SK-MEL-5 (cell line): ENCODE results near the gene AKNA. TPM values are rescaled to one million over a fixed set of nuclear protein-coding genes. Genes with fewer than 3 reads are reported as not detected.
A peak's percentile ranks its signal among the peaks of the same experiment; 100 is the strongest.

Experiments used
- DNase-seq: peaks from one replicate; pipeline ENCODE4 v3.0.0-alpha.2; 2016; ENCODE audit warnings: low read depth, low spot score
- in situ Hi-C: cut with HindIII; loops from 2 replicates; pipeline ENCODE4 v1.10.0; 2016; ENCODE audit warnings: low sequenced_read_pairs, high pct_unique_total_duplicates, low pct_unique_long_range_greater_than_20kb
- total RNA-seq: library from RNA; depleted of rRNA; stranded (reverse); fragments of >200 nt; shearing (Covaris generic); gene quantifications from 2 replicates; pipeline ENCODE4 v1.2.3, GENCODE V29; 2014

The AKNA gene
- total RNA-seq, 1 experiment from 2014 or later, result 5.5 TPM

DNA sequence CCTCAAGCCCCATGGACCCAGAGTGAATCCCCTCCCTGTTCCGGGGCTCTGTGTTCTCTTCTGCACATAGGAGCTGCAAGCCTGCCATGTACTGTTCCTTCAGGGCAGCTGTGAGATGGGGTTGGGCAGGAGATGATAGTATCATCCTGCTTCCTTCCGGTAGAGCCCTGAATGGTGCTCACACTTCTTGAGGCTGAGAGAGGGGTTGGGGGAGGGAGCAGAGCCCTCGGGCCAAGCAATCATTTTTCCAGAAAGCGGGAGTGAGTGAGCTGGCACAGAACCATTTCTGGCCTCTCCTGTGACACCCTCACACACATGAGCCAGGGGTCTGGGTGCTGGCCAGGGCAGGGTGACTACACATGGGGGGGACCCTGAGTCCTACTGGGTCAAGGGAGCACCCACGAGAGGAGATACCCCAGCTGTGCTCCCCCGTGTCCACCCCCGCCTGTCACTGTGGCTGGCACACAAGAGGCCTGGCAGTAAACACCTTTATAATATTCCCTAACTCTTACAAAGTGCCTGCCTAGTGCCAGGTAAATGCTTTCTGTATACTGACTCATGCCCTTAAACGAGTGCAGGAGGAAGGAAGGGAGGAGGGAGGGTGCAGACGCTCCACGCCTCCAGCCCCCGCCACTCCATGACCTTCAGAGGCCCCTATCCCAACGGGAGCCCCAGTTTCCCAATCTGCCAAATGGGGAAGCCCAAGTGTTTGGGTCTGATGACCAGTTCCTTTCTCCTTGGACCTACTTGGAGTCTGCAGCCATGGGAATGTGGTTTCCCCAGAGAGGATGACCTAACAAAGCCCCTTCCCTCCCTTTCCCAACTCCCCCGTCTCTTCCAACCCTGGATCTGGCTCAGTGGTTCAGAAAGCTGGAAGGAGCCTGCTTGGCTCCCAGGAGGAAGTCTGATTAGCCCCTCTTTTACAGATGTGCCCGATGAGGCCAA is 15.5 kb downstream of the AKNA start:
- DNase-seq, result no peak

DNA sequence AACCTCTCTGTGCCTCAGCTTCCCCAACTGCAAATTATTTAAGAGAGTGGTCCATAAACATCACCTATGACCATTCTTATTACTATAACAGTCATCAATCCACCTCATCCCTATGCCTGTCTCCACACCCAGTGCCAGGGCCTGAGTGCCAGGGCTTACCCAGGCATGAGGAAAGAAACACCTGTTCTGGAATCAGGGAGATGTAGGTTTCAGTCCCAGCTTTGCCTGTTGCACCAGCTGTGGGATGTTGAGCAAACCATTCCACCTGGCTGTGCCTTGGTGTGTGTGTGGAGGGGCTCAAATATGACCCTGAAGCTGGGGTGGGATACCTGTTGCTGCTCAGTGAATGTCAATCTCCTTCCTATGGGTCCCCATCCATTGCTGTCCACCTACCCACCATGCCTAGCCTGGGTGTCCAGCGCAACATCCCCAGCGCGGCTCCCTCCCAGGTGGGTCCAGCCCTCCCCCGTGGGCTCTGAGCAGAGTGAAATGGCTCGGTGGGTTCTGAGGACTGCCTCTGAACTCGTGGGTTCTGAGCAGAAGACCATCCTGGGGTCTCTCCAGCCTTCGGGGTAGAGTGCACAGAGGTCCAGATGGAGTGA is 16.3 kb downstream of the AKNA start:
- no peak for DNase-seq
- in situ Hi-C loops, result no loop called here

More for the DNA sequence above, 15.5 kb downstream of the AKNA start:
- in situ Hi-C loops, result no loop called here

- DNase-seq, result no peak
- in situ Hi-C loops, result no loop called here
Observed at GRCh38 chr9:114370968-114371320, 16.8 kb downstream of the AKNA start.

DNA sequence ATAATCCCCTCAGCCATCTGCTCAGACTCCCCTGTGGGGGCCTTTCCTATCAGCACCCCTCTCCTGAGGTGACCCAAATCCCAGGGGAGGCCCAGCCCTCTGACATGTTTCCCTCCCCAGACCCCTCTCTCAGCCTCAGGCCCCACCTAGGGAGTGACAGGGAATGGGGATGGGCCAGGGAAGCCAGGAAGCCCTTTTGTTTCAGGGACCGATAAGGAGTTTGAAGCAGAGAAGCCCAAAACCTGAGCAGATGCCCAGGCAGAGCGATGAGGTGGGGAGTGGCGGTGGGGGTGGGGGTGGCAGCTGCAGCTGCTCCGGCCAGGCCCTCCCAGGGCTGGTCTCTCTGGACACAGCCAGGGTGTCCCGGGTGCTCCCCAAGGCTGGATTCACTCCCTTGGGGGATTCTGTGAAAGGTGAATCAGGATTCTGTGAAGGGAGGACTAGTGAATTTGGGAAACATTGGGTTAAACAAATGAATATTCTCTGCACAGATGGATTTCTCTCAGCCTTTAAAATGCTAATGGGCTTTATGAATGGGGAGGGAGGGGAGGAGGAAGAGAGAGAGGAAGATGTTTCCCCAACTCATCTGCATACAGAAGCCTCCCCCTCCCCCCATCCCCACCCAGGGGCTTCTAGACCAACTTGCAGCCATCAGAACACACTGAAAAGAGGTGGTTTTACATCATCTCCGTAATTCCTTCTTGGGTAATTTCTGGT is 17.4 kb downstream of the AKNA start:
- no peak for DNase-seq
- in situ Hi-C loops, result no loop called here

DNA sequence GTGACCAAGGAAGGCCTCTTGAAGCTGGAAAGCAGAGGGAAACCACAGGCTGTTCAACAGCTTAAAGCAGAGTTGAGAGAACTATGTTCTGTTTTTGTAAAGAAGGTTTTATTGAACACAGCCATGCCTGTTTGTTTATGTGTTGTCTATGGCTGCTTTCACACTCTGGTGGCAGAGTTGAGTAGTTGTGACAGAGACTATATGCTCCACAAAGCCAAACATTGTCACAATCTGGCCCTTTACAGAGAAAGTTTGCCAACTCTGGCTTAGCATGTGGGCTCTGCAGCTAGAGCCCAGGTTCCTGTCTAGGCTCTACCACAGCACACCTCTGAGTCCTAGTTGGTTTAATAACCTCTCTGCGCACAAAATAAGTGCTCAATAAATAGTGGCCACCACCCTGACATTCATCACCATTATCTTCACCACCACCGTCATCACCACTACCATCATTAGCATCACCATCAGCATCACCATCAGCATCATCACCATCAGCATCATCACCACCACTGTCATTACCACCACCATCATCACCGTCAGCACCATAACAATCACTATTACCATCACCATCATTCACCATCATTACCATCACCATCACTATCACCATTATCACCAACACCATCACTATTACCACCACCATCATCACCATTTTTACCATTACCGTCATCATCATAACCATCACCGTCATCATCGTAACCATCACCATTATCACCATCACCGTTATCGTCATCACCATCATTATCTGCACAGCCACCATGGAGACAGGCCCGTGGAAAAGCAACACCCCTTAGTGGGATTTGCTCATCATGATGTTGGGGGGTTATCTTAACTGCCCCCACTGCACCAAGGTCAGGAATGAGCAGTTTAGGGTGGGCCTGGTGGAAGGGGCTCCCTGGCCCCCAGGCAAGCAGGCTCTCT is 18.3 kb downstream of the AKNA start:
- in situ Hi-C loops, result no loop called here
- DNase-seq, result no peak

- DNase-seq, result no peak
- in situ Hi-C loops, result no loop called here
Observed at GRCh38 chr9:114367772-114368569, 19.8 kb downstream of the AKNA start.

DNA sequence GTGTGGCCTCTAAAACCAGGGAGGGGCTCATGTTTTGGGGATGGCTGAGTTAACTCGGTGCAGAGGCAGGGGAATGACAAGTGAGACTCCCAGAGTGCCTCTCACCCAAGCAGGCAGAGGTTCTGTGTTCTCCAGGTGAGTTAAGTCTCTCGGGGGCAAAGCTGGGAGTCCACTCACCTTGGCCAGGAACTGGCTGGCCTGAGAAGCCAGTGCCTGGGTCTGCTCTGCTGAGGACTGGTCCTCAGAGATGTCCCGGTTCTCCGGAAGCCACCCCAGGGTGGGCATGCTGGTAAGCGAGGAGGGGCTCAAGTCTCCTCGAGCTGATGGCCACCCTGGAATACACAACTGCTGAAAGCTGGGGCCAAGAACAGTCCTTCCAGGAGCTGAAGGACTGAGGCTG is 20.4 kb downstream of the AKNA start:
- DNase-seq, result no peak
- in situ Hi-C loops, result no loop called here

DNA sequence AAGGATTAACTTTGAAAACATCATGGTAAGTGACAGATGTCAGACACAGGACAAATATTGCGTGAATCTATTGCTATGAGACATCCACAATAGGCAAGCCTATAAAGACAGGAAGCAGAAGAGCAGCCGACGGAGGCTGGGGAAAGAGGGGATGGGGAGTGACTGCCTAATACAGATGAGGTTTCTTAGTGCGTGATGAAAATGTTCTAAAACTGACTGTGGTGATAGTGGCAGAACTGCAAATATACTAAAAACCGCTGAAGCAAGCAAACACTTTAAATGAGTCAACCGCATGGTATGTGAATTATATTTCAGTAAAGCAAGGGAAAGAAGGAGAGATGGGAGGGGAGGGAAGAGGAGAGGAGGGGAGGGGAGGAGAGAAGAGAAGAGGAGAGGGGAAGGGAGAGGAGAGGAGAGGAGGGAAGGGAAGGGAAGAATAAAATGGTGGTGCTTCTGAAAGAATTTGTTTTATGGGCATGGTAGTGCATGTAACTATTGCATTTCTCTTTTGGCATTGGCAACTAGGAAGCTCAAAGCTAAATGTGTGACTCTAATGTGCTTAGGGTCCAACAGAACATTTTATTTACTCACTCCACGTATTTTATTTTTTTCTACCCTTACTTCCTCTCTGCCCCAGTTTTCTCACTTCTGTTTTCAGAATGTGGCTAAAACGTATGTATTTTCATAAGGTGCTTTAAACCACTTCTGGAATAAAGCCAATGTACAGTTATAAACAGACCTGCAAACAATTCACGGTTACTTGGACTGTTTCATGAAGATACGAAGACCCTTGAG is 21.3 kb downstream of the AKNA start:
- in situ Hi-C loops, result no loop called here

DNA sequence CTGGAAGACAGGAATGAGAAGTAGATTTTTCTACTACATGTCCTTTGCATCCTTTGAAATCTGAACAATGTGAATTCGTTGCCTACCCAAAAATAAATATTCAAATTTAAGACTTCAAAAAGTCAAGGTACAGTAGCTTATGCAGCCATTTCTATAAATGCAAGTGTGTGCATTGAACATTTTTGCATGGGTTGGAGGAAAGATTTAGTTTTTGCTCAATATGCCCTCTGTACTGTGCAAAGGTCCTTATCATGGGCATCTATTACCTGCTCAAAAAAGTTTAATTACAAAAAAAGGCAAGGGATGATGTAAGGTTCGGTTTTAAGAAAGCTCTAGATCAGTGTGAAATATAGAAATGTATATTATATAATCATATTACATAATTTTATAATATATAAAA is 22.6 kb downstream of the AKNA start:
- DNase-seq, result no peak
- in situ Hi-C loops, result no loop called here

More for the DNA sequence above, 21.3 kb downstream of the AKNA start:
- no peak for DNase-seq

DNA sequence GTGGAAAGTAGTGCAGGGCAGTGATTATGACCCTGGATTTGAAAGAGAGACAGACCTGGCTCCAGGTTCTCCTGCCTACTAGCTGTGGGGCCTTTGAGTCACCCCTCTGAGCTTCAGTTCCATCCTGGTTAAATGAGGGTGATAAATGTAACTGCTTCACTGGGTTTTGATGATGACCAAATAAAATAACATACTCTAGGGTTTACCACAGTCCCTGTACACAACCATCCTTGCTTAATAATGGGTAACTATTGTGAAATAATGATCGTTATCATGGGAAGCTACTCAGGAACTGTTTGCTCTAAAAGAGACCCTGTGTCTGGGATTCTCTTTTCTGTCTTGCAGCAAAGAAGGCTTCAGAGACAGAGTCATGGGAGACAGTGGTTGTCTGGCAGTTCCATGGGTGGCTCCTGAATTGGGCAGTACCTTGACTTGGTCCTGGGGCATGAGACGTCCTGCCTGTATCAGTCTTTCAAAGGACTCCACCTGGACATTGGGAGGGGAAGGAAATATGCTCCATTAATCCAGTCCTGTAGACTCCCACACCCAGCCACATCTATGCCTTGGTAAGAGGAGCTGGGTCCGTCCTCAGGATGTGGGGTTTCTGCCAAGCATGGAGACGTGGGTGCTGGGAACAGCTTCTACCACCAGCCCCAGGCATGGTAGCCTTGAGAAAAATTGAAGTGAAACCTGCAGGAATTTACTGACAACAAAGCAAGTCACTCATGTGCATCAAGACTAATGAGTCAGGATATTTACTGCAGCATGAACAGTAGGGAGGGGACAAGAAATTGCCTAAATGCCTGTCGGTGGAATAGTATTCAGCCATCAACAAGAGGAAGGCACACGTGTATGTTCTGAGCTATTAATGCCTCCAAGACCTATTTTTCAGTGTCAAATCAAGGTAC is 23.4 kb downstream of the AKNA start:
- in situ Hi-C loops, result no loop called here
- DNase-seq, result peak; percentile 10

DNA sequence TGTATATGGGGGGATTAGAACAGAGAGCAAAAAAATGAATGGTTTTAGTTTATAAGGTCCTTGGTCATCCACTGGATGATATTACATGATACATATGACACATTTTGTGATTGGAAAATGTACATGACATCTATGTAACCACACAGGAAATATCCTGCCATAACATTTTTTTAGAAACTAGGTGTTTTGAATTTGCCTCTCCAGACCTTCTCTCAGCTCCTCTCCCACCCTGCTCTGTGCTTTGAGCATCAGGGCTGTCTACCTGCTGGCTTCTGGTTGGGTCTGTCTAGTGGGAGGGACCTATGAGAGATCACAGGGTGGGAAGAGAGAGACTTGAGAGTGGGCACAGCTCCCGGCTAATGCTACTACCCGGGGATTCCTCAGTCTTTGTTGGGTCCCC is 24.4 kb downstream of the AKNA start:
- in situ Hi-C loops, result no loop called here
- no peak for DNase-seq

DNA sequence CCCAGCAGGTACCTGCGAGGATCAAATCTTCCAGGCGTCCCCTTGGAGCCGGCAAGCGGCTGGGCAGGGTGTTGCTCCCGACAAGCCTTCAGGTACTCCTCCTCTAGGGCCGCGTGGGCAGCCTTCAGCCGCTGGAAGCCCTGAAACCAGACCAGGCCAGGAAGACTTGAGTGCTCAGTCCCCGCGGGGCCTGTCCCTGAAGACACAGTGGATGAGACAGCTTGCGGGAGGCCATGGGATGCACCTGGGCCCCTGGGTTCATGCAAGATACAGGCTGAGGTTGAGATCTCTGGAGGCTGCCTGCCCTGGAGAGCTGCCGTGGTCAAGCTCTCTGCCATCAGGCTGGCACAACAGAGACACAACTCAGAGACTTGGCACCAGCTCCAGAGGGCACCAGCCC is 25.4 kb downstream of the AKNA start:
- in situ Hi-C loops, result no loop called here
- DNase-seq, result no peak

DNA sequence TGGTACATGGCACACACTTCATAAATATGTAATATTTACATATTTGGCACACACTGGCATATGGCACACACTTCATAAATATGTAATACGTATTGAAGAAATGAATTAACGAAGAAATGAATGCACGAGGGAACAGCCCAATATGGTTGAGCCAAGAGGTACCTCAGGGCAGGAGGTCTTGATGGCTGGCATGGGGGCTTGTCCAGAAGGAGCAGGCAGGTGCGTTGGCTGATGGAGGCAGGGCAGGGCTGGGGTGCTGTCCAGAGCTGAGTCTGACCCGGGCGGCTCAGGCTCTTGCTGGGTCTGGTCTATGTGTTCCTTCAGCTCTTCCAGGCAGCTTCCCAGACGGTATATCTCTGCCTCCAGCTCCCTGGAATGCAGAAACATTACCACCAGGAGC is 26.2 kb downstream of the AKNA start:
- in situ Hi-C loops, result no loop called here
- no peak for DNase-seq

DNA sequence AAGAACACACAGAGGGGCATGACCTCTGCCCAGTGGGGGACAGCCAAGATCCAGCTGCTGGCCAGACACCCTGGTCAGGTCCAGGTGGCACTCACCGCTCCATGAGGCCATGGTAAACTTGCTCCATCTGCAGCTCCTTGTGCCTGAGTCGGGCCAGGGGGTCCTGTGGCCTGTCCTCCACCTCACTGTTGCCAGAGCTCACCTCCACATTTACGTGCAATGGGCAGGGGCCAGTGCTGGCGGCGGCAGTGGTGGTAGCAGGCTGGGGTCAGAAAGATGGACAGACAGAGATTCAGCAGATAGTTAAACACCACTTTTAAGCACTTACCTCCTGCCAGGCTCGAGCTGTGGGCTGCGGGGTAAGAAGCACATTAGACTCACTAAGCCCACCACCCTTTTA is 28.0 kb downstream of the AKNA start:
- in situ Hi-C loops, result no loop called here
- DNase-seq, result no peak

- in situ Hi-C loops, result no loop called here
- no peak for DNase-seq
Observed at GRCh38 chr9:114357911-114358328, 29.9 kb downstream of the AKNA start.
